Measurements from ENCODE around the gene PITPNC1.

The PITPNC1 gene

GRCh38 chr17:67433248-67433924 lies 56.3 kb downstream of the PITPNC1 start:
- H3K4me3 ChIP-seq (ENCODE audit: low read depth, low read length, poor library complexity, severe bottlenecking), result no peak overlapping the region
- no peaks in the 10 kb centered on the region for H3F3A ChIP-seq (ENCODE audit: insufficient read depth, low read length)
- H3K4me2 ChIP-seq (ENCODE audit: low read length), result no peak overlapping the region
- no peaks in the 10 kb centered on the region for H3K4me1 ChIP-seq (ENCODE audit: insufficient read depth, low read length, severe bottlenecking)
- no peaks in the 10 kb centered on the region; the same call in 1 of the 2 replicates for H3K36me3 ChIP-seq (ENCODE audit: insufficient read depth, low read length)
- H3K9ac ChIP-seq (ENCODE audit: low read length), result no peak overlapping the region
- H3K9me3 ChIP-seq (ENCODE audit: low read length), result no peaks in the 10 kb centered on the region
- H2AFZ ChIP-seq (ENCODE audit: low read length), result no peak overlapping the region
- H3K27ac ChIP-seq (ENCODE audit: low read depth, low read length, poor library complexity, severe bottlenecking), result no peak overlapping the region
- TF ChIP-seq EZH2 (IDR thresholded peaks at IDR 0.05; ENCODE audit: borderline replicate concordance, low read length) (no peak), CTCF (IDR thresholded peaks at IDR 0.05; ENCODE audit: low read length) (no peak)
- H3K79me2 ChIP-seq (ENCODE audit: insufficient read depth, low read length), result no peaks in the 10 kb centered on the region
- H3K27me3 ChIP-seq (ENCODE audit: insufficient read depth, low read length), result no peaks in the 10 kb centered on the region
- no peaks in the 10 kb centered on the region for H3K9me2 ChIP-seq (ENCODE audit: low read depth, low read length)
- H4K20me1 ChIP-seq (ENCODE audit: insufficient read depth, low read length), result peaks cover 2% of the 10 kb centered on the region; the same call in 1 of the 2 replicates

GRCh38 chr17:67434061-67434525 lies 57.0 kb downstream of the PITPNC1 start:
- no peak overlapping the region for H3K9ac ChIP-seq (ENCODE audit: low read length)
- no peaks in the 10 kb centered on the region for H3K27me3 ChIP-seq (ENCODE audit: insufficient read depth, low read length)
- no peak overlapping the region for H3K27ac ChIP-seq (ENCODE audit: low read depth, low read length, poor library complexity, severe bottlenecking)
- no peak overlapping the region for H3K4me2 ChIP-seq (ENCODE audit: low read length)
- peaks cover 2% of the 10 kb centered on the region; the same call in 1 of the 2 replicates for H4K20me1 ChIP-seq (ENCODE audit: insufficient read depth, low read length)
- H3K4me3 ChIP-seq (ENCODE audit: low read depth, low read length, poor library complexity, severe bottlenecking), result no peak overlapping the region
- H3K9me2 ChIP-seq (ENCODE audit: low read depth, low read length), result no peaks in the 10 kb centered on the region
- no peaks in the 10 kb centered on the region for H3K4me1 ChIP-seq (ENCODE audit: insufficient read depth, low read length, severe bottlenecking)
- TF ChIP-seq CTCF (IDR thresholded peaks at IDR 0.05; ENCODE audit: low read length) (no peak), EZH2 (IDR thresholded peaks at IDR 0.05; ENCODE audit: borderline replicate concordance, low read length) (no peak)
- no peaks in the 10 kb centered on the region for H3K9me3 ChIP-seq (ENCODE audit: low read length)
- H3K79me2 ChIP-seq (ENCODE audit: insufficient read depth, low read length), result no peaks in the 10 kb centered on the region
- no peaks in the 10 kb centered on the region for H3F3A ChIP-seq (ENCODE audit: insufficient read depth, low read length)
- H2AFZ ChIP-seq (ENCODE audit: low read length), result no peak overlapping the region
- no peaks in the 10 kb centered on the region; the same call in 1 of the 2 replicates for H3K36me3 ChIP-seq (ENCODE audit: insufficient read depth, low read length)

- no peak overlapping the region for H2AFZ ChIP-seq (ENCODE audit: low read length)
- H3K4me3 ChIP-seq (ENCODE audit: low read depth, low read length, poor library complexity, severe bottlenecking), result no peak overlapping the region
- H4K20me1 ChIP-seq (ENCODE audit: insufficient read depth, low read length), result peaks cover 2% of the 10 kb centered on the region; the same call in 1 of the 2 replicates
- H3K27me3 ChIP-seq (ENCODE audit: insufficient read depth, low read length), result no peaks in the 10 kb centered on the region
- H3K36me3 ChIP-seq (ENCODE audit: insufficient read depth, low read length), result no peaks in the 10 kb centered on the region; the same call in 1 of the 2 replicates
- no peaks in the 10 kb centered on the region for H3F3A ChIP-seq (ENCODE audit: insufficient read depth, low read length)
- H3K9ac ChIP-seq (ENCODE audit: low read length), result no peak overlapping the region
- no peaks in the 10 kb centered on the region for H3K4me1 ChIP-seq (ENCODE audit: insufficient read depth, low read length, severe bottlenecking)
- H3K9me3 ChIP-seq (ENCODE audit: low read length), result no peaks in the 10 kb centered on the region
- no peak overlapping the region for H3K27ac ChIP-seq (ENCODE audit: low read depth, low read length, poor library complexity, severe bottlenecking)
- H3K4me2 ChIP-seq (ENCODE audit: low read length), result no peak overlapping the region
- H3K79me2 ChIP-seq (ENCODE audit: insufficient read depth, low read length), result no peaks in the 10 kb centered on the region
- TF ChIP-seq EZH2 (IDR thresholded peaks at IDR 0.05; ENCODE audit: borderline replicate concordance, low read length), result no peak
- no peak for TF ChIP-seq CTCF (IDR thresholded peaks at IDR 0.05; ENCODE audit: low read length)
- H3K9me2 ChIP-seq (ENCODE audit: low read depth, low read length), result no peaks in the 10 kb centered on the region
Measured at GRCh38 chr17:67435122-67435521, 58.0 kb downstream of the PITPNC1 start.

All from OCI-LY1 (cell line).